ENCODE data around the gene SLC16A3.

Gene SLC16A3

DNA sequence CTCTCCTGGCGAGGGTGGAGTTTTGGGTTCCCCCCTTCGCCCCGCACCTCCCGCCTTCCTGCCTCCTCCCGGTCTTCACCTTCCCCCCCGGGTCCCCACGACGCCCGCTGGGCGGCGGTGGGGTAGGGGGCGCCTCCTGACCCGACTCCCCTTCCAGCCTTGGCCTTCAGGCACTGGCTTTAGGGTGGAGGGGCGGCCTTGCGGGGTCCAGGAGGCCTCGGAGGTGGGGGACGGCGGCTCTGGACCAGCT, 2.4 kb downstream of the SLC16A3 start:
- peak overlapping the region; percentile 90 for H3K4me3 ChIP-seq (ENCODE audit: low read depth, low read length)
- TF ChIP-seq, protein P1, sequence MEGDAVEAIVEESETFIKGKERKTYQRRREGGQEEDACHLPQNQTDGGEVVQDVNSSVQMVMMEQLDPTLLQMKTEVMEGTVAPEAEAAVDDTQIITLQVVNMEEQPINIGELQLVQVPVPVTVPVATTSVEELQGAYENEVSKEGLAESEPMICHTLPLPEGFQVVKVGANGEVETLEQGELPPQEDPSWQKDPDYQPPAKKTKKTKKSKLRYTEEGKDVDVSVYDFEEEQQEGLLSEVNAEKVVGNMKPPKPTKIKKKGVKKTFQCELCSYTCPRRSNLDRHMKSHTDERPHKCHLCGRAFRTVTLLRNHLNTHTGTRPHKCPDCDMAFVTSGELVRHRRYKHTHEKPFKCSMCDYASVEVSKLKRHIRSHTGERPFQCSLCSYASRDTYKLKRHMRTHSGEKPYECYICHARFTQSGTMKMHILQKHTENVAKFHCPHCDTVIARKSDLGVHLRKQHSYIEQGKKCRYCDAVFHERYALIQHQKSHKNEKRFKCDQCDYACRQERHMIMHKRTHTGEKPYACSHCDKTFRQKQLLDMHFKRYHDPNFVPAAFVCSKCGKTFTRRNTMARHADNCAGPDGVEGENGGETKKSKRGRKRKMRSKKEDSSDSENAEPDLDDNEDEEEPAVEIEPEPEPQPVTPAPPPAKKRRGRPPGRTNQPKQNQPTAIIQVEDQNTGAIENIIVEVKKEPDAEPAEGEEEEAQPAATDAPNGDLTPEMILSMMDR (IDR thresholded peaks at IDR 0.05; ENCODE audit: low read depth, low read length) = no peak

GRCh38 chr17:82231562-82232321, 2.9 kb downstream of the SLC16A3 start:
- peak overlapping the region; percentile 90 for H3K4me3 ChIP-seq (ENCODE audit: low read depth, low read length)
- TF ChIP-seq, protein P1 (IDR thresholded peaks at IDR 0.05; ENCODE audit: low read depth, low read length) = no peak

GRCh38 chr17:82232322-82232820, 3.5 kb downstream of the SLC16A3 start:
- H3K4me3 ChIP-seq (ENCODE audit: low read depth, low read length) = peak overlapping the region; percentile 90
- TF ChIP-seq, protein P1 (IDR thresholded peaks at IDR 0.05; ENCODE audit: low read depth, low read length) = no peak

- no peak overlapping the region for H3K4me3 ChIP-seq (ENCODE audit: low read depth, low read length)
- TF ChIP-seq, protein P1 (IDR thresholded peaks at IDR 0.05; ENCODE audit: low read depth, low read length) = no peak
Measured at GRCh38 chr17:82232876-82233785, 4.3 kb downstream of the SLC16A3 start.

GRCh38 chr17:82234211-82235055, 5.6 kb downstream of the SLC16A3 start:
- H3K4me3 ChIP-seq (ENCODE audit: low read depth, low read length) = no peak overlapping the region
- TF ChIP-seq, protein P1 (IDR thresholded peaks at IDR 0.05; ENCODE audit: low read depth, low read length) = no peak

GRCh38 chr17:82235056-82235774, 6.4 kb downstream of the SLC16A3 start:
- no peak overlapping the region for H3K4me3 ChIP-seq (ENCODE audit: low read depth, low read length)
- TF ChIP-seq, protein P1 (IDR thresholded peaks at IDR 0.05; ENCODE audit: low read depth, low read length) = no peak
